Left kidney (tissue), 8 donors: ENCODE results near the gene SLC25A5. TPM values are rescaled to one million over a fixed set of nuclear protein-coding genes. Genes with fewer than 3 reads are reported as not detected.
"Not testable (repeated sequence)": the region's sequence is repeated elsewhere in the genome, so short reads cannot be mapped to it uniquely, and the experiment has no call there.

Experiments used
- DNase-seq: peaks from one replicate; pipeline ENCODE4 v3.0.0-alpha.2; 2013
- long read RNA-seq, 8 donors: transcript quantifications; one replicate each; lab custom pipeline, GENCODE V29; 2026
- polyA plus RNA-seq: library from polyadenylated mRNA; unstranded; fragments of 120-200 nt; gene quantifications from one replicate; pipeline ENCODE4 v1.2.1, GENCODE V29; 2013; ENCODE audit not compliant: insufficient read length

The SLC25A5 gene
- polyA plus RNA-seq: 340 TPM
- long read RNA-seq, donor 1, transcript SLC25A5-201 (4 exons, 1,274 nt): major isoform, 219 of 566 reads
- long read RNA-seq, donor 1, transcript SLC25A5-203 (2 exons, 433 nt): minor isoform, 117 of 566 reads
- long read RNA-seq, donor 1, partial matches to known transcripts: 230 of 566 reads
- long read RNA-seq, donor 1, other reads (novel, unspliced or antisense): 0 of 566 reads
- long read RNA-seq, donor 2, transcript SLC25A5-201 (4 exons, 1,274 nt): major isoform, 166 of 377 reads
- long read RNA-seq, donor 2, transcript SLC25A5-203 (2 exons, 433 nt): minor isoform, 68 of 377 reads
- long read RNA-seq, donor 2, partial matches to known transcripts: 138 of 377 reads
- long read RNA-seq, donor 2, other reads (novel, unspliced or antisense): 5 of 377 reads
- long read RNA-seq, donor 3, transcript SLC25A5-201 (4 exons, 1,274 nt): major isoform, 184 of 465 reads
- long read RNA-seq, donor 3, transcript SLC25A5-203 (2 exons, 433 nt): minor isoform, 86 of 465 reads
- long read RNA-seq, donor 3, partial matches to known transcripts: 190 of 465 reads
- long read RNA-seq, donor 3, other reads (novel, unspliced or antisense): 5 of 465 reads
- long read RNA-seq, donor 4, transcript SLC25A5-203 (2 exons, 433 nt): major isoform, 24 of 76 reads
- long read RNA-seq, donor 4, transcript SLC25A5-201 (4 exons, 1,274 nt): minor isoform, 17 of 76 reads
- long read RNA-seq, donor 4, partial matches to known transcripts: 35 of 76 reads
- long read RNA-seq, donor 4, other reads (novel, unspliced or antisense): 0 of 76 reads
- long read RNA-seq, donor 5, transcript SLC25A5-201 (4 exons, 1,274 nt): major isoform, 276 of 609 reads
- long read RNA-seq, donor 5, transcript SLC25A5-203 (2 exons, 433 nt): minor isoform, 210 of 609 reads
- long read RNA-seq, donor 5, partial matches to known transcripts: 117 of 609 reads
- long read RNA-seq, donor 5, other reads (novel, unspliced or antisense): 6 of 609 reads
- long read RNA-seq, donor 6, transcript SLC25A5-201 (4 exons, 1,274 nt): major isoform, 203 of 419 reads
- long read RNA-seq, donor 6, transcript SLC25A5-203 (2 exons, 433 nt): minor isoform, 132 of 419 reads
- long read RNA-seq, donor 6, partial matches to known transcripts: 79 of 419 reads
- long read RNA-seq, donor 6, other reads (novel, unspliced or antisense): 5 of 419 reads
- long read RNA-seq, donor 7, transcript SLC25A5-201 (4 exons, 1,274 nt): major isoform, 245 of 564 reads
- long read RNA-seq, donor 7, transcript SLC25A5-203 (2 exons, 433 nt): minor isoform, 125 of 564 reads
- long read RNA-seq, donor 7, partial matches to known transcripts: 194 of 564 reads
- long read RNA-seq, donor 7, other reads (novel, unspliced or antisense): 0 of 564 reads
- long read RNA-seq, donor 8, transcript SLC25A5-201 (4 exons, 1,274 nt): major isoform, 108 of 241 reads
- long read RNA-seq, donor 8, transcript SLC25A5-203 (2 exons, 433 nt): minor isoform, 37 of 241 reads
- long read RNA-seq, donor 8, partial matches to known transcripts: 89 of 241 reads
- long read RNA-seq, donor 8, other reads (novel, unspliced or antisense): 5 of 241 reads

GRCh38 chrX:119467842-119468550, at the start of gene SLC25A5:
Gene SLC25A5, plus strand, starts transcription at chrX:119468444. Its CDS starts 72 bp downstream, at chrX:119468516.
- DNase-seq: peak; percentile 68

GRCh38 chrX:119419146-119419545, 49.1 kb upstream of the SLC25A5 start:
- DNase-seq: no peak

- no peak for DNase-seq
Measured at GRCh38 chrX:119419898-119420297, 48.3 kb upstream of the SLC25A5 start.

- DNase-seq: no peak
Measured at GRCh38 chrX:119421016-119421705, 47.1 kb upstream of the SLC25A5 start.

- DNase-seq: no peak
Measured at GRCh38 chrX:119423631-119424030, 44.6 kb upstream of the SLC25A5 start.

GRCh38 chrX:119424999-119425398, 43.2 kb upstream of the SLC25A5 start:
- DNase-seq: no peak

GRCh38 chrX:119427024-119427794, 41.0 kb upstream of the SLC25A5 start:
- no peak for DNase-seq

GRCh38 chrX:119427795-119428185, 40.5 kb upstream of the SLC25A5 start:
- DNase-seq: no peak

- DNase-seq: no peak
Measured at GRCh38 chrX:119429471-119429870, 38.8 kb upstream of the SLC25A5 start.

- DNase-seq: not testable (repeated sequence)
Measured at GRCh38 chrX:119441295-119441694, 26.9 kb upstream of the SLC25A5 start.

- no peak for DNase-seq
Measured at GRCh38 chrX:119442286-119442685, 26.0 kb upstream of the SLC25A5 start.

- DNase-seq: no peak
Measured at GRCh38 chrX:119453202-119453601, 15.0 kb upstream of the SLC25A5 start.

GRCh38 chrX:119455264-119455663, 13.0 kb upstream of the SLC25A5 start:
- DNase-seq: no peak

GRCh38 chrX:119459181-119459580, 9.1 kb upstream of the SLC25A5 start:
- no peak for DNase-seq

GRCh38 chrX:119465555-119465954, 2.7 kb upstream of the SLC25A5 start:
- no peak for DNase-seq

GRCh38 chrX:119466970-119467369, 1.3 kb upstream of the SLC25A5 start:
- no peak for DNase-seq

- DNase-seq: no peak
Measured at GRCh38 chrX:119467433-119467832, 811 bp upstream of the SLC25A5 start.

- DNase-seq: peak; percentile 83
Measured at GRCh38 chrX:119468551-119469312, 488 bp downstream of the SLC25A5 start.

GRCh38 chrX:119469313-119469635, 1.0 kb downstream of the SLC25A5 start:
- no peak for DNase-seq
